H1 (cell line): ENCODE data around the gene RHEB. TPM values are rescaled to one million over a fixed set of nuclear protein-coding genes. Genes with fewer than 3 reads are reported as not detected.

Experiments used
- CTCF ChIA-PET: fragments of 300-600 bp; sonication (Branson Sonifier 250); formaldehyde crosslinking; loops from one replicate; lab custom pipeline; 2021; ENCODE audit not compliant: partially characterized antibody; lab: Charles Lee
- POLR2A ChIA-PET: fragments of 300-600 bp; sonication (Branson Sonifier 250); formaldehyde crosslinking; loops from one replicate; lab custom pipeline; 2021; ENCODE audit warnings: inconsistent platforms; ENCODE audit not compliant: partially characterized antibody; lab: Charles Lee
- DNase-seq, 2 experiments: peaks; one replicate each; pipeline versions ENCODE4 v3.0.0 to v3.0.0-alpha.2; 2010 to 2022; ENCODE audit warnings: low spot score in 2 of 2, low read depth in 1 of 2, mixed read lengths in 1 of 2
- FAIRE-seq: peaks from 2 replicates; lab custom pipeline; 2011; peaks lifted over from hg19 to GRCh38; lab: Jason Lieb, UNC
- H2AFZ ChIP-seq: 2 replicates; pipeline ENCODE4 v1.8.1; 2012; ENCODE audit warnings: low read length, inconsistent platforms
- H2AK5ac ChIP-seq: 2 replicates; pipeline ENCODE4 v1.6.1; 2013; ENCODE audit warnings: low read depth, low read length
- H2BK120ac ChIP-seq: replicated peaks from 2 replicates; pipeline ENCODE3; 2013; ENCODE audit warnings: low read depth, low read length, inconsistent platforms
- H2BK12ac ChIP-seq: 2 replicates; pipeline ENCODE4 v1.6.1; 2013; ENCODE audit warnings: low read depth, low read length
- H2BK15ac ChIP-seq: 2 replicates; pipeline ENCODE4 v1.6.1; 2013; ENCODE audit warnings: low read length
- H2BK20ac ChIP-seq: 2 replicates; pipeline ENCODE4 v1.6.1; 2013; ENCODE audit warnings: low read length
- H2BK5ac ChIP-seq: 2 replicates; pipeline ENCODE4 v1.6.1; 2013; ENCODE audit warnings: low read depth, low read length
- H3K14ac ChIP-seq: 2 replicates; pipeline ENCODE4 v1.6.1; 2013; ENCODE audit warnings: inconsistent platforms; ENCODE audit not compliant: insufficient read length
- H3K18ac ChIP-seq: 2 replicates; pipeline ENCODE4 v1.6.1; 2013; ENCODE audit warnings: low read length; ENCODE audit errors: extremely low read depth
- H3K23ac ChIP-seq: 2 replicates; pipeline ENCODE4 v1.6.1; 2013; ENCODE audit warnings: inconsistent platforms; ENCODE audit not compliant: insufficient read length
- H3K23me2 ChIP-seq: 2 replicates; pipeline ENCODE4 v1.6.1; 2013; ENCODE audit warnings: low read depth, low read length
- H3K27ac ChIP-seq: 2 replicates; pipeline ENCODE4 v1.6.1; 2011; ENCODE audit warnings: low read depth, low read length, inconsistent platforms
- H3K27me3 ChIP-seq, 4 experiments: replicated peaks in 1 of 4; 1 replicate in 1 of 4; 2 replicates in 3 of 4; pipeline versions ENCODE4 v1.6.1 to v1.8.1; 2011 to 2013; ENCODE audit warnings: low read length in 3 of 4, mild to moderate bottlenecking in 3 of 4, inconsistent platforms in 2 of 4, mixed read lengths in 2 of 4, moderate library complexity in 1 of 4; ENCODE audit not compliant: control insufficient read depth in 3 of 4, insufficient read depth in 3 of 4; ENCODE audit errors: extremely low read depth in 1 of 4
- H3K36me3 ChIP-seq, 4 experiments: 2 replicates each; pipeline versions ENCODE4 v1.6.1 to v1.8.1; 2011 to 2013; ENCODE audit warnings: mild to moderate bottlenecking in 4 of 4, low read length in 3 of 4, moderate library complexity in 2 of 4, control low read depth in 1 of 4, inconsistent platforms in 1 of 4; ENCODE audit not compliant: insufficient read depth in 4 of 4, control insufficient read depth in 2 of 4
- H3K4ac ChIP-seq: replicated peaks from 2 replicates; pipeline ENCODE3; 2013; ENCODE audit warnings: low read length, low read depth, mixed read lengths, inconsistent platforms; ENCODE audit not compliant: insufficient read length
- H3K4me1 ChIP-seq, 4 experiments: replicated peaks in 1 of 4; 1 replicate in 1 of 4; 2 replicates in 3 of 4; pipeline versions ENCODE4 v1.6.1 to v1.8.1; 2011 to 2013; ENCODE audit warnings: low read length in 3 of 4, inconsistent platforms in 2 of 4, mixed read lengths in 1 of 4; ENCODE audit not compliant: insufficient read depth in 4 of 4, control insufficient read depth in 3 of 4
- H3K4me2 ChIP-seq, 2 experiments: 2 replicates each; pipeline versions ENCODE4 v1.6.1 to v1.8.1; 2011 to 2013; ENCODE audit warnings: low read depth in 2 of 2, low read length in 2 of 2, control low read depth in 1 of 2, inconsistent platforms in 1 of 2, mild to moderate bottlenecking in 1 of 2; ENCODE audit not compliant: insufficient read depth in 1 of 2
- H3K4me3 ChIP-seq, 4 experiments: fragments of 200-600, 300-600 bp in 1 of 4; sonication (generic), shearing (Covaris generic), sonication (Bioruptor Twin) in 1 of 4; 2 replicates each; pipeline versions ENCODE4 v1.5.1 to v1.8.1; 2011 to 2016; ENCODE audit warnings: low read length in 4 of 4, low read depth in 3 of 4, control low read depth in 2 of 4, inconsistent platforms in 2 of 4, mild to moderate bottlenecking in 2 of 4, mixed read lengths in 1 of 4, moderate library complexity in 1 of 4; ENCODE audit not compliant: insufficient read depth in 2 of 4; ENCODE audit errors: extremely low read depth in 1 of 4
- H3K56ac ChIP-seq: replicated peaks from 2 replicates; pipeline ENCODE3; 2013; ENCODE audit warnings: low read depth, mild to moderate bottlenecking, mixed read lengths, low read length, inconsistent platforms; ENCODE audit not compliant: insufficient read length
- H3K79me1 ChIP-seq: 2 replicates; pipeline ENCODE4 v1.6.1; 2013; ENCODE audit warnings: low read depth, low read length, control low read depth
- H3K79me2 ChIP-seq, 2 experiments: 2 replicates each; pipeline versions ENCODE4 v1.6.1 to v1.8.1; 2012 to 2013; ENCODE audit warnings: low read length in 2 of 2, mild to moderate bottlenecking in 2 of 2, inconsistent platforms in 1 of 2; ENCODE audit not compliant: insufficient read depth in 2 of 2, control insufficient read depth in 1 of 2
- H3K9ac ChIP-seq, 4 experiments: replicated peaks in 1 of 4; 1 replicate in 1 of 4; 2 replicates in 3 of 4; pipeline versions ENCODE4 v1.6.1 to v1.8.1; 2011 to 2013; ENCODE audit warnings: low read depth in 3 of 4, low read length in 3 of 4, control low read depth in 2 of 4, mild to moderate bottlenecking in 2 of 4, moderate library complexity in 2 of 4, inconsistent platforms in 1 of 4; ENCODE audit errors: extremely low read depth in 1 of 4
- H3K9me3 ChIP-seq, 2 experiments: 2 replicates each; pipeline versions ENCODE4 v1.6.1 to v1.8.1; 2012 to 2013; ENCODE audit warnings: mild to moderate bottlenecking in 2 of 2, moderate library complexity in 2 of 2, control low read depth in 1 of 2, inconsistent platforms in 1 of 2, low read depth in 1 of 2, low read length in 1 of 2, mixed read lengths in 1 of 2; ENCODE audit not compliant: insufficient read depth in 2 of 2
- H4K20me1 ChIP-seq, 2 experiments: replicated peaks in 1 of 2; 2 replicates each; pipeline versions ENCODE3 to v1.8.1; 2011 to 2013; ENCODE audit warnings: inconsistent platforms in 2 of 2, low read length in 2 of 2, mild to moderate bottlenecking in 1 of 2; ENCODE audit not compliant: insufficient read depth in 2 of 2, control insufficient read depth in 1 of 2
- H4K5ac ChIP-seq: 2 replicates; pipeline ENCODE4 v1.6.1; 2013; ENCODE audit warnings: low read length, low read depth, mixed read lengths, inconsistent platforms; ENCODE audit not compliant: insufficient read length
- H4K8ac ChIP-seq: 2 replicates; pipeline ENCODE4 v1.8.0; 2013; ENCODE audit warnings: mild to moderate bottlenecking, moderate library complexity, low read length, inconsistent platforms; ENCODE audit not compliant: insufficient read depth; ENCODE audit errors: extremely low read depth
- H4K91ac ChIP-seq: replicated peaks from 2 replicates; pipeline ENCODE3; 2013; ENCODE audit warnings: low read length, mixed read lengths, inconsistent platforms; ENCODE audit not compliant: insufficient read length
- CHD2 ChIP-seq: IDR thresholded peaks from 2 replicates; pipeline ENCODE4 v1.6.1; 2012; ENCODE audit warnings: low read length, improper control_type of control experiment
- CTBP2 ChIP-seq: IDR thresholded peaks from 2 replicates; pipeline ENCODE4 v1.7.0; 2011; ENCODE audit warnings: borderline replicate concordance, mild to moderate bottlenecking, moderate library complexity, mixed read lengths, low read length; ENCODE audit not compliant: insufficient read depth, insufficient read length
- PHF8 ChIP-seq: fragments of 200-600 bp; sonication (generic); conservative IDR thresholded peaks from 2 replicates; pipeline ENCODE4 v1.7.1; 2012; ENCODE audit warnings: low read depth, mild to moderate bottlenecking, inconsistent platforms, low read length, moderate library complexity
- POLR2AphosphoS5 ChIP-seq: IDR thresholded peaks from 2 replicates; pipeline ENCODE4 v1.6.1; 2011; ENCODE audit warnings: low read depth, low read length
- POU5F1 ChIP-seq: IDR thresholded peaks from 2 replicates; pipeline ENCODE4 v1.6.1; 2011; ENCODE audit warnings: low read depth, mild to moderate bottlenecking, low read length, moderate library complexity
- SIX5 ChIP-seq: IDR thresholded peaks from 2 replicates; pipeline ENCODE4 v1.6.1; 2011; ENCODE audit warnings: mild to moderate bottlenecking, low read depth, low read length
- TAF1 ChIP-seq: IDR thresholded peaks from 2 replicates; pipeline ENCODE4 v1.6.1; 2011; ENCODE audit warnings: mild to moderate bottlenecking, low read depth, low read length
- TAF7 ChIP-seq: optimal IDR thresholded peaks from 2 replicates; pipeline ENCODE3; 2011; ENCODE audit warnings: low read depth, mild to moderate bottlenecking, inconsistent platforms, low read length, moderate library complexity, borderline replicate concordance
- TEAD4 ChIP-seq: IDR thresholded peaks from 2 replicates; pipeline ENCODE4 v1.6.1; 2012; ENCODE audit warnings: low read depth, low read length, inconsistent platforms, mixed read lengths
- WGBS, 2 experiments: shearing (Covaris generic) in 1 of 2; methylation state at CpG; one replicate each; pipeline versions ENCODE4 v1.1.6 to v1.1.7; 2013 to 2015; ENCODE audit warnings: low lambda C conversion rate in 2 of 2, mixed read lengths in 2 of 2, inconsistent platforms in 1 of 2, low coverage in 1 of 2, missing lambda C conversion rate in 1 of 2; ENCODE audit not compliant: insufficient replicate concordance in 2 of 2, insufficient coverage in 1 of 2, insufficient read length in 1 of 2; ENCODE audit errors: extremely low coverage in 1 of 2, missing lambda C conversion rate in 1 of 2; 5-methylcytosine and 5-hydroxymethylcytosine counted together
- polyA plus RNA-seq, 7 experiments: library from polyadenylated mRNA; depleted of rRNA in 3 of 7; stranded (reverse) in 5 of 7; unstranded in 2 of 7; fragments of >200 nt in 5 of 7; fragments of 200-250 nt in 2 of 7; gene quantifications; 1 replicate in 5 of 7; 2 replicates in 1 of 7; 4 replicates in 1 of 7; pipeline versions ENCODE4 v1.2.1 to v1.2.3, GENCODE V29; 2011 to 2013; ENCODE audit warnings: missing spikeins in 2 of 7, mixed read lengths in 2 of 7
- total RNA-seq: library from RNA; stranded (reverse); fragmentation: NEBNext Ultra II Directional; extraction: Animal tissue kit (Norgen Biotek cat#: 25700); gene quantifications from 2 replicates; pipeline ENCODE4 v1.2.1, GENCODE V29; 2021
- TF ChIP-seq, protein P1 (sequence below): IDR thresholded peaks from 2 replicates; pipeline ENCODE4 v1.6.1; 2012; ENCODE audit warnings: inconsistent platforms
- TF ChIP-seq, protein P2 (sequence below): IDR thresholded peaks from 2 replicates; pipeline ENCODE4 v1.6.1; 2011; ENCODE audit warnings: low read length, improper control_type of control experiment

RHEB gene
- total and polyA plus RNA-seq, 2 of the 8 experiments (the other 6 are each of a cell fraction or from before 2014, with no cell fraction given): 60.8 to 132 TPM

DNA sequence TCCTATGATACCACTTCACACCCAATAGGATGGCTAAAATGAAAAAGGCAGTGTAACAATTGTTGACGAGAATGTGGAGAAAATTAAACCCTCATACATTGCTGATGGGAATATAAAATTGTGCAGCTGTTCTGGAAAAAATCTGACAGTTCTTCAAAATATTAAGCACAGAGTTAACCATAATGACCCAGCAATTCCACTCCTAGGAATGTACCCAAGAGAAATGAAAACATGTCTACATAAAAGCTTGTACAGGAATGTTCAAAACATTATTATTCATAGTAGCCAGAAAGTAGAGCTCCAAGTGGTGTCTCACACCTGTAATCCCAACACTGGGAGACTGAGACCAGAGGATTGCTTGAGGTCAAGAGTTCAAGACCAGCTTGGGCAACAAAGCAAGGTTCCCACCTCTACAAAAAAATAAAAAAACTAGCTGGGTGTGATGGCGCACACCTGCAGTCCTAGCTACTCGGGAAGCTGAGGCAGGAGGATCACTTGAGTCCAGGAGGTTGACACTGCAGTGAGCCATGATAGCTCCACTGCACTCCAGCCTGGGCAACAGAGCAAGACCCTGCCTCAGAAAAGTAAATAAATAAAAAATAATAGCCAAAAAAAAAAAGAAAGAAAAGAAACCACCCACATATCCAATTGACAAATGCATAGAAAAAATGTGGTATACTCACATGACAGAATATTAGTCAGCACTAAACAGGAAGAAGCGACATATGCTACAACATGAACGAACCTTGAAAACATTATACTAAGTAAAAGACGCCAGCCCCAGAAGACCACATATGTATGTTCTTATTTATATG lies 5.0 kb downstream of the RHEB start:
- POLR2A ChIA-PET: interaction anchor here (1.6 kb wide), 1 partner anchor 13 kb away, joined by 3 read pairs; no protein-coding TSS in a partner anchor
- Histone ChIP-seq H3K4ac (no peak overlapping the region), H3K9me3 (no peaks in the 10 kb centered on the region), H4K20me1 (peaks cover 34 to 43% of the 10 kb centered on the region in 2 experiments), H2AK5ac (no peak overlapping the region), H4K5ac (no peak overlapping the region), H3K18ac (no peak overlapping the region), H2AFZ (no peak overlapping the region), H4K8ac (no peak overlapping the region), H3K4me1 (peaks cover 2 to 10% (median 2%) of the 10 kb centered on the region in 4 experiments; a peak in 5 of 7 replicates), H3K4me2 (no peak overlapping the region), H2BK5ac (no peak overlapping the region), H4K91ac (no peak overlapping the region), H2BK15ac (no peak overlapping the region), H3K9ac (no peak overlapping the region), H3K14ac (no peak overlapping the region), H3K56ac (no peak overlapping the region), H3K27ac (no peak overlapping the region), H3K79me1 (peaks cover 5% of the 10 kb centered on the region), H2BK12ac (no peak overlapping the region), H2BK120ac (no peak overlapping the region), H3K23ac (no peak overlapping the region), H2BK20ac (no peak overlapping the region), H3K36me3 (no peaks in the 10 kb centered on the region), H3K23me2 (peaks cover 11% of the 10 kb centered on the region), H3K4me3 (no peak overlapping the region), H3K27me3 (no peaks in the 10 kb centered on the region), H3K79me2 (peaks cover 56 to 93% of the 10 kb centered on the region in 2 experiments)
- DNase-seq (no peak), FAIRE-seq (no peak)
- WGBS, 2 experiments: 91% methylated on average over 6 of the region's 6 CpGs; no CpG with 5 or more reads in 1 of the 2 experiments
- CTCF ChIA-PET: interaction anchor here (1.0 to 2.0 kb wide), 2 partner anchors 48 to 67 kb away, joined by 3 to 5 read pairs; no protein-coding TSS in a partner anchor
- no peak for TF ChIP-seq CHD2
- TF ChIP-seq POLR2AphosphoS5: no peak
- TF ChIP-seq, protein P1, sequence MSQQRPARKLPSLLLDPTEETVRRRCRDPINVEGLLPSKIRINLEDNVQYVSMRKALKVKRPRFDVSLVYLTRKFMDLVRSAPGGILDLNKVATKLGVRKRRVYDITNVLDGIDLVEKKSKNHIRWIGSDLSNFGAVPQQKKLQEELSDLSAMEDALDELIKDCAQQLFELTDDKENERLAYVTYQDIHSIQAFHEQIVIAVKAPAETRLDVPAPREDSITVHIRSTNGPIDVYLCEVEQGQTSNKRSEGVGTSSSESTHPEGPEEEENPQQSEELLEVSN: no peak
- TF ChIP-seq TAF7: no peak
- TF ChIP-seq, protein P2, sequence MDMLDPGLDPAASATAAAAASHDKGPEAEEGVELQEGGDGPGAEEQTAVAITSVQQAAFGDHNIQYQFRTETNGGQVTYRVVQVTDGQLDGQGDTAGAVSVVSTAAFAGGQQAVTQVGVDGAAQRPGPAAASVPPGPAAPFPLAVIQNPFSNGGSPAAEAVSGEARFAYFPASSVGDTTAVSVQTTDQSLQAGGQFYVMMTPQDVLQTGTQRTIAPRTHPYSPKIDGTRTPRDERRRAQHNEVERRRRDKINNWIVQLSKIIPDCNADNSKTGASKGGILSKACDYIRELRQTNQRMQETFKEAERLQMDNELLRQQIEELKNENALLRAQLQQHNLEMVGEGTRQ: no peak
- TF ChIP-seq CTBP2: no peak
- TF ChIP-seq POU5F1: no peak
- no peak for TF ChIP-seq TEAD4
- TF ChIP-seq TAF1: no peak
- TF ChIP-seq PHF8: no peak
- no peak for TF ChIP-seq SIX5
